ENCODE data around the gene CYP4F8.
"Not testable (repeated sequence)": the region's sequence is repeated elsewhere in the genome, so short reads cannot be mapped to it uniquely, and the experiment has no call there.

CYP4F8 gene

GRCh38 chr19:15589760-15590451 is 25.1 kb upstream of the CYP4F8 start:
- no peak for DNase-seq (ENCODE audit: extremely low read depth, insufficient read length)
- Histone ChIP-seq H3K36me3 (ENCODE audit: control insufficient read depth, insufficient read depth, low read length) (no peaks in the 10 kb centered on the region), H3K27me3 (replicated peaks; ENCODE audit: control insufficient read depth, insufficient read depth, low read length) (no peaks in the 10 kb centered on the region), H3K4me3 (replicated peaks; ENCODE audit: low read depth, low read length) (no peak overlapping the region)
- no peak for TF ChIP-seq CTCF (IDR thresholded peaks at IDR 0.05; ENCODE audit: insufficient read depth, low read length, poor library complexity, severe bottlenecking)

- TF ChIP-seq CTCF (IDR thresholded peaks at IDR 0.05; ENCODE audit: insufficient read depth, low read length, poor library complexity, severe bottlenecking) = no peak
- no peaks in the 10 kb centered on the region for H3K36me3 ChIP-seq (ENCODE audit: control insufficient read depth, insufficient read depth, low read length)
- no peaks in the 10 kb centered on the region for H3K27me3 ChIP-seq (replicated peaks; ENCODE audit: control insufficient read depth, insufficient read depth, low read length)
- H3K4me3 ChIP-seq (replicated peaks; ENCODE audit: low read depth, low read length) = no peak overlapping the region
- no peak for DNase-seq (ENCODE audit: extremely low read depth, insufficient read length)
Observed at GRCh38 chr19:15591796-15592195, 23.2 kb upstream of the CYP4F8 start.

GRCh38 chr19:15592506-15592905 is 22.5 kb upstream of the CYP4F8 start:
- not testable (repeated sequence) for H3K4me3 ChIP-seq (replicated peaks; ENCODE audit: low read depth, low read length); DNase-seq (ENCODE audit: extremely low read depth, insufficient read length); H3K36me3 ChIP-seq (ENCODE audit: control insufficient read depth, insufficient read depth, low read length); H3K27me3 ChIP-seq (replicated peaks; ENCODE audit: control insufficient read depth, insufficient read depth, low read length)

GRCh38 chr19:15593766-15594165 is 21.3 kb upstream of the CYP4F8 start:
- not testable (repeated sequence) for H3K27me3 ChIP-seq (replicated peaks; ENCODE audit: control insufficient read depth, insufficient read depth, low read length); H3K36me3 ChIP-seq (ENCODE audit: control insufficient read depth, insufficient read depth, low read length); DNase-seq (ENCODE audit: extremely low read depth, insufficient read length); H3K4me3 ChIP-seq (replicated peaks; ENCODE audit: low read depth, low read length)

GRCh38 chr19:15595069-15595468 is 19.9 kb upstream of the CYP4F8 start:
- TF ChIP-seq CTCF (IDR thresholded peaks at IDR 0.05; ENCODE audit: insufficient read depth, low read length, poor library complexity, severe bottlenecking) = no peak
- Histone ChIP-seq H3K27me3 (replicated peaks; ENCODE audit: control insufficient read depth, insufficient read depth, low read length) (no peaks in the 10 kb centered on the region), H3K4me3 (replicated peaks; ENCODE audit: low read depth, low read length) (no peak overlapping the region), H3K36me3 (ENCODE audit: control insufficient read depth, insufficient read depth, low read length) (no peaks in the 10 kb centered on the region)
- DNase-seq (ENCODE audit: extremely low read depth, insufficient read length) = no peak

GRCh38 chr19:15607978-15608925 is 6.8 kb upstream of the CYP4F8 start:
- not testable (repeated sequence) for H3K27me3 ChIP-seq (replicated peaks; ENCODE audit: control insufficient read depth, insufficient read depth, low read length); DNase-seq (ENCODE audit: extremely low read depth, insufficient read length); H3K36me3 ChIP-seq (ENCODE audit: control insufficient read depth, insufficient read depth, low read length); H3K4me3 ChIP-seq (replicated peaks; ENCODE audit: low read depth, low read length)

- no peak for DNase-seq (ENCODE audit: extremely low read depth, insufficient read length)
- no peak overlapping the region for H3K4me3 ChIP-seq (replicated peaks; ENCODE audit: low read depth, low read length)
- no peaks in the 10 kb centered on the region for H3K36me3 ChIP-seq (ENCODE audit: control insufficient read depth, insufficient read depth, low read length)
- TF ChIP-seq CTCF (IDR thresholded peaks at IDR 0.05; ENCODE audit: insufficient read depth, low read length, poor library complexity, severe bottlenecking) = no peak
- no peaks in the 10 kb centered on the region for H3K27me3 ChIP-seq (replicated peaks; ENCODE audit: control insufficient read depth, insufficient read depth, low read length)
Observed at GRCh38 chr19:15609261-15609660, 5.8 kb upstream of the CYP4F8 start.

All from GM06990 (cell line).